Ovary (tissue), 9 donors: ENCODE results near the gene IDUA. TPM values are rescaled to one million over a fixed set of nuclear protein-coding genes. Genes with fewer than 3 reads are reported as not detected.
A peak's percentile ranks its signal among the peaks of the same experiment; 100 is the strongest.

Source experiments
- DNase-seq, 5 donors: peaks; one replicate each; pipeline ENCODE4 v3.0.0-alpha.2; 2019 to 2020
- H3K27ac ChIP-seq, 2 donors: fragments of 200-600 bp; one replicate each; pipeline versions ENCODE4 v1.5.1 to v1.8.0; 2019 to 2022
- H3K27me3 ChIP-seq: fragments of 200-600 bp; one replicate; pipeline ENCODE4 v1.8.0; 2022
- H3K36me3 ChIP-seq: fragments of 200-600 bp; sonication (generic); one replicate; pipeline ENCODE4 v1.5.1; 2019
- H3K4me1 ChIP-seq: one replicate; pipeline ENCODE4 v1.8.1; 2013; ENCODE audit warnings: mild to moderate bottlenecking, moderate library complexity; ENCODE audit not compliant: insufficient read depth
- H3K4me3 ChIP-seq: fragments of 200-600 bp; sonication (generic); one replicate; pipeline ENCODE4 v1.5.1; 2017
- H3K9me3 ChIP-seq, 2 donors: fragments of 200-600 bp in 1 of 2; sonication (generic) in 1 of 2; one replicate each; pipeline versions ENCODE4 v1.5.1 to v1.8.1; 2013 to 2019; ENCODE audit warnings: mild to moderate bottlenecking in 1 of 2, moderate library complexity in 1 of 2
- EP300 ChIP-seq: sonication (generic); formaldehyde crosslinking; IDR thresholded peaks from one replicate; pipeline ENCODE4 v1.6.1; 2017; ENCODE audit warnings: antibody characterized with exemption
- POLR2A ChIP-seq: fragments of 450-650 bp; IDR thresholded peaks from one replicate; pipeline ENCODE4 v1.6.1; 2017; ENCODE audit warnings: antibody characterized with exemption, mild to moderate bottlenecking, moderate library complexity
- WGBS, 3 donors: extraction: QIAGEN DNeasy Blood & Tissue Kit in 1 of 3; methylation state at CpG; one replicate each; pipeline versions ENCODE4 v1.1.5 to v1.1.7; 2013 to 2017; 5-methylcytosine and 5-hydroxymethylcytosine counted together
- intact Hi-C, 4 donors: fragments of 100-400 bp; cut with DNase I; formaldehyde crosslinking; loops; one replicate each; pipeline versions ENCODE4 v1.11.0 to v1.15.1; 2022 to 2023
- polyA plus RNA-seq, 2 donors: library from polyadenylated mRNA; stranded (reverse); fragments of 200-250 nt in 1 of 2; fragments of 350-450 nt in 1 of 2; fragmentation: Illumina TruSeq in 1 of 2; extraction: RNeasy Lipid Tissue Mini Kit (QIAGEN cat#74804) in 1 of 2; gene quantifications; one replicate each; pipeline ENCODE4 v1.2.3, GENCODE V29; 2013 to 2014
- total RNA-seq, 7 donors: library from RNA; depleted of rRNA in 2 of 7; stranded (reverse); fragments of >200 nt in 2 of 7; fragmentation: NEBNext Ultra II Directional in 3 of 7; extraction: Animal tissue kit (Norgen Biotek cat#: 25700) in 3 of 7; gene quantifications; one replicate each; pipeline versions ENCODE4 v1.1.0 to v1.2.4, GENCODE V29; 2016 to 2023
- TF ChIP-seq, protein P1 (sequence below), 3 donors: fragments of 450-650 bp in 2 of 3; fragments of 200-600 bp in 1 of 3; IDR thresholded peaks; one replicate each; pipeline versions ENCODE4 v1.5.1 to v1.8.0; 2016 to 2022; ENCODE audit warnings: antibody characterized with exemption in 3 of 3, mild to moderate bottlenecking in 1 of 3
- donor health status: DM: no; HTN: no; CAD: no; lungs with moderate emphysema.
- donor health status: DM: no; HTN: no; CAD: no.
- donor health status: Bipolar disorder and iron deficiency.
- donor health status: DM: yes; HTN: yes; CAD: no.
- donor health status: DM: no; HTN: no; CAD: no.
- donor health status: DM: yes; HTN: yes; CAD: no.

The IDUA gene
- total and polyA plus RNA-seq, 9 donors, result 3.1 to 49.1 (median 31.8) TPM

DNA sequence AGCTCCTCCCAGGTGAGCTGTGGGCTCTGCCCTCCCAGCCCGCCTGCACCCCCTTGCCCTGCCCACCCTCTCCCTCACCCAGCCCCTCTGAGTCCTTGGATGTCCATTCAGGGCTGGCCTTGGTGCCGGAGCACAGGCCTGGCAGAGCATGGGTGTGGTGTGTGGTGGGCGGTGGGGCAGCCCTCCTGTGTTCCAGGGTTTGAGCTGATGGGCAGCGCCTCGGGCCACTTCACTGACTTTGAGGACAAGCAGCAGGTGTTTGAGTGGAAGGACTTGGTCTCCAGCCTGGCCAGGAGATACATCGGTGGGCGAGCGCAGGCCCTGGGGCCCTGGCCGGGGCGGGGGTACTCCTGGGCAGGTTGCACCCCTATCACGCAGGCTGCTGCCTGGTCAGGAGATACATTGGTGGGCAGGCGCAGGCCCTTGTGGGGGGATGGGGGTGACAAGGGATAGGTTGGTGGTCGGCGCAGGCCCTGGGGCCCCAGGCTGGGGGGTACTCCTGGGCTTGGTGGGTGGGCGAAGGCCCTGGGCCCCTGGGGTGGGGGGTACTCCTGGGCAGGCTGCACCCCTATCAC lies 13.9 kb downstream of the IDUA start:
- H3K4me3 ChIP-seq, result no peak overlapping the region
- H3K4me1 ChIP-seq, result peaks cover 13% of the 10 kb centered on the region
- intact Hi-C loops, result no loop called here
- TF ChIP-seq POLR2A (no peak), EP300 (no peak)
- TF ChIP-seq, protein P1, sequence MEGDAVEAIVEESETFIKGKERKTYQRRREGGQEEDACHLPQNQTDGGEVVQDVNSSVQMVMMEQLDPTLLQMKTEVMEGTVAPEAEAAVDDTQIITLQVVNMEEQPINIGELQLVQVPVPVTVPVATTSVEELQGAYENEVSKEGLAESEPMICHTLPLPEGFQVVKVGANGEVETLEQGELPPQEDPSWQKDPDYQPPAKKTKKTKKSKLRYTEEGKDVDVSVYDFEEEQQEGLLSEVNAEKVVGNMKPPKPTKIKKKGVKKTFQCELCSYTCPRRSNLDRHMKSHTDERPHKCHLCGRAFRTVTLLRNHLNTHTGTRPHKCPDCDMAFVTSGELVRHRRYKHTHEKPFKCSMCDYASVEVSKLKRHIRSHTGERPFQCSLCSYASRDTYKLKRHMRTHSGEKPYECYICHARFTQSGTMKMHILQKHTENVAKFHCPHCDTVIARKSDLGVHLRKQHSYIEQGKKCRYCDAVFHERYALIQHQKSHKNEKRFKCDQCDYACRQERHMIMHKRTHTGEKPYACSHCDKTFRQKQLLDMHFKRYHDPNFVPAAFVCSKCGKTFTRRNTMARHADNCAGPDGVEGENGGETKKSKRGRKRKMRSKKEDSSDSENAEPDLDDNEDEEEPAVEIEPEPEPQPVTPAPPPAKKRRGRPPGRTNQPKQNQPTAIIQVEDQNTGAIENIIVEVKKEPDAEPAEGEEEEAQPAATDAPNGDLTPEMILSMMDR (IDR thresholded peaks at IDR 0.05), result no peak
- DNase-seq, result no peak
- no peaks in the 10 kb centered on the region for H3K36me3 ChIP-seq
- peaks cover 16% of the 10 kb centered on the region for H3K27me3 ChIP-seq
- H3K9me3 ChIP-seq, result no peaks in the 10 kb centered on the region
- 82 to 91% (median 84%) methylated on average over 10 to 15 of the region's 15 CpGs for WGBS, 3 donors
- no peak overlapping the region for H3K27ac ChIP-seq

DNA sequence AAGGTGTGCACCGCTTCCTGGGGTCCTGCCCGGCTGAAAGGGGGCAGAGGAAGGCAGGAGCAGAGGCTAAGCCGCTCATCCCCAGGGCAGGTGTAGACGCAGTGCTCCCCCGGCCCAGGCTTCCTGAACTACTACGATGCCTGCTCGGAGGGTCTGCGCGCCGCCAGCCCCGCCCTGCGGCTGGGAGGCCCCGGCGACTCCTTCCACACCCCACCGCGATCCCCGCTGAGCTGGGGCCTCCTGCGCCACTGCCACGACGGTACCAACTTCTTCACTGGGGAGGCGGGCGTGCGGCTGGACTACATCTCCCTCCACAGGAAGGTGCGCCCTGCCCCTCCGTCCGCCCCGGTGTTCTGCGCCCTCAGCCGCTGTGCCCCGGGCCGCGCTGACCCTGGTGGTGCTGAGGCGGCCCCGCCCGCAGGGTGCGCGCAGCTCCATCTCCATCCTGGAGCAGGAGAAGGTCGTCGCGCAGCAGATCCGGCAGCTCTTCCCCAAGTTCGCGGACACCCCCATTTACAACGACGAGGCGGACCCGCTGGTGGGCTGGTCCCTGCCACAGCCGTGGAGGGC lies 14.8 kb downstream of the IDUA start:
- no peak overlapping the region for H3K4me3 ChIP-seq
- H3K27ac ChIP-seq, result no peak overlapping the region
- H3K4me1 ChIP-seq, result peaks cover 13% of the 10 kb centered on the region
- H3K9me3 ChIP-seq, result no peaks in the 10 kb centered on the region
- no peak for DNase-seq
- 19 to 27% (median 23%) methylated on average over 36 to 48 of the region's 48 CpGs for WGBS, 3 donors
- H3K36me3 ChIP-seq, result no peaks in the 10 kb centered on the region
- intact Hi-C loops, result no loop called here
- peaks cover 16% of the 10 kb centered on the region for H3K27me3 ChIP-seq
- no peak for TF ChIP-seq POLR2A
- TF ChIP-seq, protein P1 (IDR thresholded peaks at IDR 0.05), result no peak
- TF ChIP-seq EP300, result no peak

DNA sequence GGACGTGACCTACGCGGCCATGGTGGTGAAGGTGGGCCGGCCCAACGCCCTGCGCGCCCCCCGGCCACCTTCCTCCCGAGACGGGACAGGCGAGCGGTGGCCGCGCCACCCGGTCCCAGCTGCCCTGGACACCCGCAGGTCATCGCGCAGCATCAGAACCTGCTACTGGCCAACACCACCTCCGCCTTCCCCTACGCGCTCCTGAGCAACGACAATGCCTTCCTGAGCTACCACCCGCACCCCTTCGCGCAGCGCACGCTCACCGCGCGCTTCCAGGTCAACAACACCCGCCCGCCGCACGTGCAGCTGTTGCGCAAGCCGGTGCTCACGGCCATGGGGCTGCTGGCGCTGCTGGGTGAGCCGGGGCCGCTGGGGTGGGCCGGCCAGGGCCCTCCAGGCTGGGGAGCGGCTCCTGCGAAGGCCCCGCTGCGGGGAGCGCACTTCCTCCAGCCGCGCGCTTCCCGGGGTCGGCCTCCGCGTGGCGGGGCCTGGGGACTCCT lies 15.3 kb downstream of the IDUA start:
- H3K27ac ChIP-seq, result no peak overlapping the region
- intact Hi-C loops, result no loop called here
- WGBS, 3 donors, result 2 to 5% (median 4%) methylated on average over 37 to 54 of the region's 54 CpGs
- DNase-seq, result peak in 4 of 5 donors; percentile 61 to 79 (median 74)
- H3K4me3 ChIP-seq, result no peak overlapping the region
- H3K9me3 ChIP-seq, result no peaks in the 10 kb centered on the region
- peaks cover 13% of the 10 kb centered on the region for H3K4me1 ChIP-seq
- peaks cover 16% of the 10 kb centered on the region for H3K27me3 ChIP-seq
- TF ChIP-seq, protein P1 (IDR thresholded peaks at IDR 0.05), result no peak
- TF ChIP-seq EP300 (no peak), POLR2A (no peak)
- H3K36me3 ChIP-seq, result no peaks in the 10 kb centered on the region

DNA sequence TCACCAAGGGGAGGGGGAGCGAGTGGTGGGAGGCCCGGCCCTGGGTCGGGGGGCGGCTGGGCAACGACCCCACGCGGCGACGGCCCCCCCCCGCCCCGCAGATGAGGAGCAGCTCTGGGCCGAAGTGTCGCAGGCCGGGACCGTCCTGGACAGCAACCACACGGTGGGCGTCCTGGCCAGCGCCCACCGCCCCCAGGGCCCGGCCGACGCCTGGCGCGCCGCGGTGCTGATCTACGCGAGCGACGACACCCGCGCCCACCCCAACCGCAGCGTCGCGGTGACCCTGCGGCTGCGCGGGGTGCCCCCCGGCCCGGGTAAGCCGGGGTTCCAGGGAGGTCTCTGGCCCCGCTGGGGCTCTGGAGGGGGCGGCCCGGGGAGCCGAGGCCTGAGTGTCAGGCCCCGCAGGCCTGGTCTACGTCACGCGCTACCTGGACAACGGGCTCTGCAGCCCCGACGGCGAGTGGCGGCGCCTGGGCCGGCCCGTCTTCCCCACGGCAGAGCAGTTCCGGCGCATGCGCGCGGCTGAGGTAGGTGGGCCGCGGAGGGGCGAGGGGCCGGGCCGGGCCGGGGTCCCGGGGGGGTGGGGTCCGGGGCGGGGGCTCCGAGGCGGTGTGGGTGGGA lies 15.9 kb downstream of the IDUA start:
- Histone ChIP-seq H3K27ac (no peak overlapping the region), H3K27me3 (peaks cover 16% of the 10 kb centered on the region), H3K4me1 (peaks cover 9% of the 10 kb centered on the region), H3K4me3 (no peak overlapping the region), H3K9me3 (no peaks in the 10 kb centered on the region), H3K36me3 (no peaks in the 10 kb centered on the region)
- WGBS, 3 donors, result 0 to 2% (median 1%) methylated on average over 21 to 75 of the region's 75 CpGs
- intact Hi-C loops, result no loop called here
- TF ChIP-seq EP300 (no peak), POLR2A (no peak)
- TF ChIP-seq, protein P1 (IDR thresholded peaks at IDR 0.05), result no peak
- DNase-seq, result no peak
